ENCODE results near the gene CCDC146. TPM values are rescaled to one million over a fixed set of nuclear protein-coding genes. Genes with fewer than 3 reads are reported as not detected.
"Not testable (repeated sequence)": the region's sequence is repeated elsewhere in the genome, so short reads cannot be mapped to it uniquely, and the experiment has no call there.

Gene CCDC146
- total RNA-seq, 1 experiment from 2014 or later = 4.7 TPM

DNA sequence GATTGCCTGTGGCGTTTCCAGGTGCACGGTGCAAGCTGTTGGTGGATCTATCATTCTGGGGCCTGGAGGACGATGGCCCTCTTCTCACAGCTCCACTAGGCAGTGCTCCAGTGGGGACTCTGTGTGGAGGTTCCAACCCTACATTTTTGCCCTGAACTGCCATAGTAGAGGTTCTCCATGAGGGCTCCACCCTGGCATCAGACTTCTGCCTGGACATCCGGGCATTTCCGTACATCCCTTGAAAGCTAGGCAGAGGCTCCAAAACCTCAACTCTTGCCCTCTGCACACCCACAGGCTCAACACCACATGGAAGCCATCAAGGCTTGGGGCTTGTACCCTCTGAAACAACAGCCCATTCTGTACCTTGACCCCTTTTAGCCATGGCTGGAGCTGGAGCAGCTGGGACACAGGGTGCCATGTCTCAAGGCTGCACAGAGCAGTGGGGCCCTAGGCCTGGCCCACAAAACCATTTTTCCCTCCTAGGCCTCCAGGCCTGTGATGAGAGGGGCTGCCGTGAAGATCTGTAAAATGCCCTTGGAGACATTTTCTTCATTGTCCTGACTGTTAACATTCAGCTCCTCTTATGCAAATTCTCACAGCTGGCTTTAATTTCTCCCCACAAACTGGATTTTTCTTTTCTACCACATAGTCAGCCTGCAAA lies 87.2 kb downstream of the CCDC146 start:
- Histone ChIP-seq H4K20me1 (ENCODE audit: low read length) (no peaks in the 10 kb centered on the region), H3K4me2 (ENCODE audit: low read length) (no peak overlapping the region), H3K36me3 (ENCODE audit: low read depth, low read length) (no peaks in the 10 kb centered on the region), H3K9me2 (replicated peaks; ENCODE audit: low read length) (no peaks in the 10 kb centered on the region), H2AFZ (ENCODE audit: low read length) (no peak overlapping the region), H3K4me1 (ENCODE audit: insufficient read depth, low read length) (no peaks in the 10 kb centered on the region), H3F3A (ENCODE audit: low read length, unreplicated experiment) (no peaks in the 10 kb centered on the region), H3K4me3 (ENCODE audit: low read length) (no peak overlapping the region), H3K9me3 (ENCODE audit: low read length) (peaks cover 5% of the 10 kb centered on the region; the same call in 1 of the 2 replicates), H3K27ac (ENCODE audit: low read length) (no peak overlapping the region), H3K9ac (ENCODE audit: low read length) (no peak overlapping the region), H3K79me2 (ENCODE audit: low read length) (no peaks in the 10 kb centered on the region), H3K27me3 (ENCODE audit: low read length) (no peaks in the 10 kb centered on the region)
- no peak for ATAC-seq
- CTCF ChIA-PET = no interaction called here
- POLR2A ChIA-PET (ENCODE audit: unreplicated experiment) = no interaction called here
- intact Hi-C loops (cut with micrococcal nuclease) = no loop called here
- DNase-seq = no peak
- BruUV-seq (replicated peaks) = no TSS peak
- TF ChIP-seq EZH2 (IDR thresholded peaks at IDR 0.05; ENCODE audit: low read length, unreplicated experiment) = no peak
- no peak for TF ChIP-seq EZH2phosphoT487 (IDR thresholded peaks at IDR 0.05; ENCODE audit: borderline replicate concordance, low read length)

DNA sequence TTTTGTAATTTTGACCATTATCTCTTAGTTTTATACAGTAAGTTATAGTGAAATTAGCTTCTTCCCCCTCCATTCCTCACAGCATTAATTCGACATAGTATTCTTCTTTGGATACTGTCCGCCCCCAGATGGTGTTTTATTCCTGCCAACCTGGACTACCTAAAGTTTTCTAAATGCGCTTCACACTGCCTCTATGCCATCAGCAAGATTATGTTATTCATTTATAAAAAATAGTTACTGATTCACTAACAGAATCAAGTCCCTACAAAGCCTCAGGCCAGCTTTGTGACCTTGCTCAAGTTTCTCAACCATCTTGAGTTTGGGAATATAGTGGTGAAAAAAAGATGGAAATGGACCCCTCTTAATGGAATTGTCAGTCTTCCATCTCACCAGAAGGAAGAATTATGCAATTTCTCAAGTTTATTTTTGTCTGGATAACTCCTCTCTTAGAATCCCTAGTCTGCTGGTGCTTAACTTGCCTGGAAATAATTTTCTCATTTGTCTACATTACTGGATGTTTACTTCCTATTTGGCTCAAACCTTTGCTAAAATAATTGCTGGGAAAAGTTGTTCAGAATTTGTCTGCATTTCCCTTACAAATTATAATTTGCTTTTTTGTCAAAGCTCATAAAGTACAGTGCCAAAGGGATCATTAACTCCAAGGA lies 93.9 kb downstream of the CCDC146 start:
- Histone ChIP-seq H3K27ac (ENCODE audit: low read length) (no peak overlapping the region), H3K9me2 (replicated peaks; ENCODE audit: low read length) (no peaks in the 10 kb centered on the region), H3K4me2 (ENCODE audit: low read length) (no peak overlapping the region), H3K36me3 (ENCODE audit: low read depth, low read length) (no peaks in the 10 kb centered on the region), H4K20me1 (ENCODE audit: low read length) (no peaks in the 10 kb centered on the region), H3K4me3 (ENCODE audit: low read length) (no peak overlapping the region), H3K79me2 (ENCODE audit: low read length) (no peaks in the 10 kb centered on the region), H3K9me3 (ENCODE audit: low read length) (no peaks in the 10 kb centered on the region; the same call in 1 of the 2 replicates), H3K9ac (ENCODE audit: low read length) (no peak overlapping the region), H3F3A (ENCODE audit: low read length, unreplicated experiment) (no peaks in the 10 kb centered on the region), H3K4me1 (ENCODE audit: insufficient read depth, low read length) (no peaks in the 10 kb centered on the region), H3K27me3 (ENCODE audit: low read length) (no peaks in the 10 kb centered on the region), H2AFZ (ENCODE audit: low read length) (no peak overlapping the region)
- DNase-seq = no peak
- POLR2A ChIA-PET (ENCODE audit: unreplicated experiment) = no interaction called here
- TF ChIP-seq, protein P1, sequence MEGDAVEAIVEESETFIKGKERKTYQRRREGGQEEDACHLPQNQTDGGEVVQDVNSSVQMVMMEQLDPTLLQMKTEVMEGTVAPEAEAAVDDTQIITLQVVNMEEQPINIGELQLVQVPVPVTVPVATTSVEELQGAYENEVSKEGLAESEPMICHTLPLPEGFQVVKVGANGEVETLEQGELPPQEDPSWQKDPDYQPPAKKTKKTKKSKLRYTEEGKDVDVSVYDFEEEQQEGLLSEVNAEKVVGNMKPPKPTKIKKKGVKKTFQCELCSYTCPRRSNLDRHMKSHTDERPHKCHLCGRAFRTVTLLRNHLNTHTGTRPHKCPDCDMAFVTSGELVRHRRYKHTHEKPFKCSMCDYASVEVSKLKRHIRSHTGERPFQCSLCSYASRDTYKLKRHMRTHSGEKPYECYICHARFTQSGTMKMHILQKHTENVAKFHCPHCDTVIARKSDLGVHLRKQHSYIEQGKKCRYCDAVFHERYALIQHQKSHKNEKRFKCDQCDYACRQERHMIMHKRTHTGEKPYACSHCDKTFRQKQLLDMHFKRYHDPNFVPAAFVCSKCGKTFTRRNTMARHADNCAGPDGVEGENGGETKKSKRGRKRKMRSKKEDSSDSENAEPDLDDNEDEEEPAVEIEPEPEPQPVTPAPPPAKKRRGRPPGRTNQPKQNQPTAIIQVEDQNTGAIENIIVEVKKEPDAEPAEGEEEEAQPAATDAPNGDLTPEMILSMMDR (conservative IDR thresholded peaks at IDR 0.05; ENCODE audit: low read depth, low read length) = no peak
- TF ChIP-seq EZH2phosphoT487 (IDR thresholded peaks at IDR 0.05; ENCODE audit: borderline replicate concordance, low read length) (no peak), EZH2 (IDR thresholded peaks at IDR 0.05; ENCODE audit: low read length, unreplicated experiment) (no peak)
- BruUV-seq (replicated peaks) = no TSS peak
- no peak for ATAC-seq
- CTCF ChIA-PET = no interaction called here
- intact Hi-C loops (cut with micrococcal nuclease) = no loop called here

DNA sequence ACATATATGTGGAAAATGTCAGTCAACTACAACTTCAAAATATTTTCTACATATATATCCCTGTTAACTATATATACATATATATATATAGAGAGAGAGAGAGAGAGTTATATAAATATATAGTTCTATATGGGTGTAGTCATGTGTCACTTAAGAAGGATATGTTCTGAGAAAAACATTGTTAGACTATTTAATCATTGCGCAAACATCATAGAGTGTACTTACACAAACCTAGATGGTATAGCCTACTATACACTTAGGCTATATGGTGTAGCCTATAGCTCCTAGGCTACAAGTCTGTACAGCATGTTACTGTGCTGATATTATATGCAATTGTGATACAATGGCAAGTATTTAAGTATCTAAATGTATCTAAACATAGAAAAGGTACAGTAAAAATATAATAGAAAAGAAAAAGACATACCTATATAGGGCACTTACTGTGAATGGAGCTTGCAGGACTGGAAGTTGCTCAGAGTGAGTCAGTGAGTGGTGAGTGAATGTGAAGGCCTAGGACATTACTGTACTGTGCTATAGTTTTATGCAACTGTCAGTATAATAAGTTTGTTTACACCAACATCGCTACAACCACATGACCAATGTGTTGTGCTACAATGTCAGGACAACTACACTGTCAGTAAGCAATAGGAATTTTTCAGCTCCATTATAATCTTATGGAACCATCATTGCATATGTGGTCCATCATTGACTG lies 95.2 kb downstream of the CCDC146 start:
- no peaks in the 10 kb centered on the region for H3K4me1 ChIP-seq (ENCODE audit: insufficient read depth, low read length)
- DNase-seq = peak; percentile 14
- ATAC-seq = no peak
- ChIA-PET CTCF (interaction anchor here (0.7 kb wide), 1 partner anchor 108 kb away, joined by 6 read pairs; no protein-coding TSS in a partner anchor), POLR2A (ENCODE audit: unreplicated experiment) (no interaction called here)
- H4K20me1 ChIP-seq (ENCODE audit: low read length) = no peaks in the 10 kb centered on the region
- H3K9me2 ChIP-seq (replicated peaks; ENCODE audit: low read length) = no peaks in the 10 kb centered on the region
- no peak overlapping the region for H3K9ac ChIP-seq (ENCODE audit: low read length)
- H3K9me3 ChIP-seq (ENCODE audit: low read length) = no peaks in the 10 kb centered on the region; the same call in 1 of the 2 replicates
- H3K4me3 ChIP-seq (ENCODE audit: low read length) = no peak overlapping the region
- no peaks in the 10 kb centered on the region for H3K79me2 ChIP-seq (ENCODE audit: low read length)
- H3K4me2 ChIP-seq (ENCODE audit: low read length) = no peak overlapping the region
- no peaks in the 10 kb centered on the region for H3K27me3 ChIP-seq (ENCODE audit: low read length)
- H3K27ac ChIP-seq (ENCODE audit: low read length) = no peak overlapping the region
- intact Hi-C loops (cut with micrococcal nuclease) = no loop called here
- TF ChIP-seq EZH2 (IDR thresholded peaks at IDR 0.05; ENCODE audit: low read length, unreplicated experiment) = no peak
- TF ChIP-seq EZH2phosphoT487 (IDR thresholded peaks at IDR 0.05; ENCODE audit: borderline replicate concordance, low read length) = no peak
- TF ChIP-seq, protein P1 (conservative IDR thresholded peaks at IDR 0.05; ENCODE audit: low read depth, low read length) = no peak
- H3F3A ChIP-seq (ENCODE audit: low read length, unreplicated experiment) = no peaks in the 10 kb centered on the region
- no peak overlapping the region for H2AFZ ChIP-seq (ENCODE audit: low read length)
- no peaks in the 10 kb centered on the region for H3K36me3 ChIP-seq (ENCODE audit: low read depth, low read length)
- BruUV-seq (replicated peaks) = no TSS peak

DNA sequence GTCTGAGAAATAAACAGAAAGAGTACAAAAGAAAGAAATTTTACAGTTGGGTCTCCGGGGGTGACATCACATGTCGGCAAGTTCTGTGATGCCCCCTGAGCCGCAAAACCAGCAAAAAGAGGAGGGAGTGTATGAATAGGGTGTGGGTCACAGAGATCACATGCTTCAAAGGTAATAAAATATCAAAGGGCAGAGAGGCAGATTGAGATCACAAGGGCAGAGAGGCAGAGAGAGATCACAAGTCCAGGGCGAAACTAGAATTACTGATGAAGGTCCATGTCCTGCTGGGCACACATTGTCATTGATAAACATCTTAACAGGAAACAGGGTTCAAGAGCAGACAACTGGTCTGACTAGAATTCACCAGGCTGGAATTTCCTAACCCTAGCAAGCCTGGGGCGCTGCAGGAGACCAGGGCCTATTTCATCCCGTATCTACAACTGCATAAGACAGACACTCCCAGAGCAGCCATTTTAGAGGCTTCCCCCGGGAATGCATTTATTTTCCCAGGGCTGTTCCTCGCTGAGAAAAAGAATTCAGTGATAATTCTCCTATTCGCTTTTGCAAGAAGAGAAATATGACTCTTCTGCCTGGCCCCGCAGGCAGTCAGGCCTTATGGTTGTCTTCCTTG lies 97.4 kb downstream of the CCDC146 start:
- DNase-seq; H3F3A ChIP-seq (ENCODE audit: low read length, unreplicated experiment); intact Hi-C loops (cut with micrococcal nuclease); H3K9me2 ChIP-seq (replicated peaks; ENCODE audit: low read length); H3K4me2 ChIP-seq (ENCODE audit: low read length); BruUV-seq (replicated peaks); CTCF ChIA-PET; H3K36me3 ChIP-seq (ENCODE audit: low read depth, low read length); H3K27me3 ChIP-seq (ENCODE audit: low read length); ATAC-seq; H3K4me3 ChIP-seq (ENCODE audit: low read length); H3K79me2 ChIP-seq (ENCODE audit: low read length); H3K9ac ChIP-seq (ENCODE audit: low read length); H3K9me3 ChIP-seq (ENCODE audit: low read length); H4K20me1 ChIP-seq (ENCODE audit: low read length); POLR2A ChIA-PET (ENCODE audit: unreplicated experiment); H3K4me1 ChIP-seq (ENCODE audit: insufficient read depth, low read length); H2AFZ ChIP-seq (ENCODE audit: low read length); H3K27ac ChIP-seq (ENCODE audit: low read length): not testable (repeated sequence)
